Right ventricle myocardium superior (tissue), 1 donor: ENCODE measurements around the gene CRHR1. TPM values are rescaled to one million over a fixed set of nuclear protein-coding genes. Genes with fewer than 3 reads are reported as not detected.
A peak's percentile ranks its signal among the peaks of the same experiment; 100 is the strongest.

Experiments used
- ATAC-seq: fragments of 200-7000 bp; cut with Tn5 transposase; one replicate; pipeline ENCODE4 v1.9.1; 2020; ENCODE audit warnings: mild to moderate bottlenecking; ENCODE audit not compliant: poor library complexity
- DNase-seq: peaks from one replicate; pipeline ENCODE4 v3.0.0-alpha.2; 2020
- intact Hi-C: fragments of 100-400 bp; cut with DNase I; formaldehyde crosslinking; loops from one replicate; pipeline ENCODE4 v1.11.2; 2022
- total RNA-seq: library from RNA; stranded (reverse); fragmentation: NEBNext Ultra II Directional; extraction: Animal tissue kit (Norgen Biotek cat#: 25700); gene quantifications from one replicate; pipeline ENCODE4 v1.2.1, GENCODE V29; 2021
- donor health status: DM: no; HTN: yes; CAD: no; lungs with severe emphysema.

The CRHR1 gene
- total RNA-seq, 1 donor from 2014 or later = not detected

DNA sequence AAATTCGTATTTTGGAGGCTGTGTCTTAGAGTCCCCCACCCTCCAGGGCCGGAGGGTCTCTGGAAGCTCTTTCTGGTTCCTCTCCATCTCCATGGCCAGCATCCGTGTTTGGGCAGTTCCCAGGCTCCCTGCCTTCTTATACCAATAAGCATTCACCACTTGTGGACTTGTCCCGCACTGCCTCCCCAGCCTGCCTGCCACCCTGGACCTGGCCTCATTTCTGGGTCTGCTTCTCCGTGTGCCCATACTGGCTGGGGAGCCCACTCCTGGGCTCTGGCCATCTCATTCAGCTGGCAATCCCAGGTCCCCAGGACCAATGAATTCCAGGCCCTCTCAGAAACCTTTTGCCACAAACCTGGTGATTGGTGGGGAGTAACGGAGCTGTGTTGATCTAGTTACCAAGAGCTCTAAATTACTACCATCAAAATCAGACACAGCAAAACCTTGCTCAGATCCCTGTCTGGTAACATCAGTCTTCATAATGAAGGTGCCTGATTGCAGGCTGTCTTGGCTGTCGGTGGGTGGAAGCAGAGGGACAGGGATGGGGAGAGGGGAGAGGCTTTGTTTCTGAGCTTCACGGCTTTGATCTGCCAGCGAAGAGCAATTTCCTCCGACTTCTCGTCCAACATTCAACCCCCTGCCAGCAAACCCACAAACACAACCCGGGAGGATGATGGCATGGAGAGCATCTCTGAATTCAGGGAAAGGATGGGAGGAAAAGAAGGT, 27.7 kb upstream of the CRHR1 start:
- intact Hi-C loops = no loop called here
- DNase-seq (no peak), ATAC-seq (no peak)

DNA sequence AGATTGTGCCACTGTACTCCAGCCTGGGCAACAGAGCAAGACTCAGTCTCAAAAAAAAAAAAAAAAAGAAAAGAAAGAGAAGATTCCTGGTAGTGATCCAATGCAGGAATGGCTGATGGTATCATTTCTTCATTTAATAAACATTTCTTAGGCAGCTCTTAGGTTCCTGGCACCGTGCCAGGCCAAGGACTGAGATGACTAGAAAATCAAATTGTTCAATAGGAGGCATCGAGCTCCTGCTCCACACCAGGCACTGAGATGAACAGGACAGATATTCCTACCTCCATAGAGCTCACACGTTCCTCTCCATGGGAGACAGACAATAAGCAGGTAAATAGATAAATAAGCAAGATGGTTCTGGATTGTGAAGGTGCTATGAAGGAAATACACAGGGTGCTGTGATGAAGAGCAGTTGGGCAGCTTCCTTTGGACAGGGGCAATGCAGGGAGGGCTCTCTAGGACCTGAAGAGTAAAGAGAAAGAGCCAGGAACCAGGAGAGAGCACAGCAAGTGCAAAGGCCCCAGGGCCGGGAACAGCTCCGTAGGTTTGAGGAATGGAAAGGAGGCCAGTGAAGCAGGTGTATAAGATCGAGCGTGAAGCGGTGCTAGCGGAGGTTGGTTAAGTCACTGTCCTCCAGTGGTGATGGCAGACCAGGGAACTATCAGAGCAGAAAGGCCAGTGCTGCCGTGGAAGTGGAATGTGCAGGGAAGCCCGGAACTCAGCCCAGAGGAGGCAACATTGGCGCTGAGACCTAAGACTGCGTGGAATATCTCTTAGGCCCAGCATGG, 26.5 kb upstream of the CRHR1 start:
- intact Hi-C loops = no loop called here

DNA sequence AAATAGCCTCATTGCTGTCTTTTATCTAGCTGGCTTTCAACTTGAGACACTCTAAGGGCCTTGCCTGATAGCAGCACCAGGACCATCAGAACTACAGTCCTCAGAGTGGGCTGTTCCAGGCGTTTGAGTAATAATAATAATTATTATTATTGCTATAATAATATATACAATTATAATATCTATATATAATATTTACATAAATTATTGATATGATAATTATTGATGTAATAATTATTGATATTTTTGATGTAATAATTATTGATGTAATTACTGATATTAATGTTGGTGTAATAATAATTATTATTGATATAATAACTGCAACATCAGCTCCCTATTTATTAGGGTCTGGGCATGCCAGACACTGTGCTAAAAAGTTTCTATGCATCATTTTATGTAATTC, 25.6 kb upstream of the CRHR1 start:
- ATAC-seq = no peak
- DNase-seq = no peak
- intact Hi-C loops = no loop called here

More for the DNA sequence above, 26.5 kb upstream of the CRHR1 start:
- ATAC-seq = no peak
- no peak for DNase-seq

DNA sequence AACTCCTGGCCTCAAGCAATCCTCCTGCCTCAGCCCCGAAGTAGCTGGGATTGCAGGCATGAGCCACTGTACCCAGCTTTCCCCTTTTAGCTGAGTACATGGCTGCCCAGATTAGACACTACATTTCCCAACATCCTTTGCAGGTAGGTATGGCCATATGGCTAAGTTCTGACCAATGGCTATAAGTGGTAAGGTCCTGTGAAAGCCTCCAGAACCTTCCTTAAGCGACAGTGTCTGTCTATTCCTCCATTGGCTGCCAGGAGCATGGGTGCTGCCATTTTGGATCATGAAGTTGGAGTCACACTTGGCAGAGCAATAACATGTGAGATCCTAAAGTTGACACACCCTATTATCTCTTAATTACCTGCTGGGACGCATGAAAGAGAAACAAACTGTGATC, 24.4 kb upstream of the CRHR1 start:
- no peak for DNase-seq
- ATAC-seq = no peak
- intact Hi-C loops = no loop called here

DNA sequence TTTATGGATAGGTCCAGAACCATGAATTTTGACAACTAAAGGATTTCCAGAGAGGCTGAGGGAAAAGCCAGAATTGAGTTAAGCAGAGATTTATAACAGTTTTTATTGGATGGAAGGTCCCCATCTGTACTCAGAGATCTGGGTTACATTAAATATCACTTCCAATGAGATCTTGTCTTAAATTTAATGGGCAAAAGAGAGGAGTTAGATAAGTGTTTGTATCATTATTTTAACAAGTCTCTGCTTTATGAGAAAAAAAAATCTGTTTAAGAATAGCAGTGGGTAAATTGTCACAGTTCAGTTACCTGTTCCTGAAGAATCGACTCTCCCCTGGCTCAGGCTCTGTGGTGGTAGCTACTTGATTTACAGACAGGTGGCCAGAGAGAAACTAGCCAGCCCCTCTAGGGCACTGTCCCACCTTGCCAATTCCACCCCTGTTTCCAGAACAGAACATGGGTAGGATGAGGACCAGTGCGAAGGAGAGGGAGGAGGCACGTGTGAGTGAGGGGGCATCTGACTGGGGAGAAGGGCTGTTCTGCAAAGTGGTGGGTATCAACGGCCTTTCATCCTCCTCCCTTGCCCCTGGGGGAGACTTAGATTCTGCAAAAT, 22.1 kb upstream of the CRHR1 start:
- intact Hi-C loops = no loop called here
- no peak for DNase-seq
- ATAC-seq = no peak

DNA sequence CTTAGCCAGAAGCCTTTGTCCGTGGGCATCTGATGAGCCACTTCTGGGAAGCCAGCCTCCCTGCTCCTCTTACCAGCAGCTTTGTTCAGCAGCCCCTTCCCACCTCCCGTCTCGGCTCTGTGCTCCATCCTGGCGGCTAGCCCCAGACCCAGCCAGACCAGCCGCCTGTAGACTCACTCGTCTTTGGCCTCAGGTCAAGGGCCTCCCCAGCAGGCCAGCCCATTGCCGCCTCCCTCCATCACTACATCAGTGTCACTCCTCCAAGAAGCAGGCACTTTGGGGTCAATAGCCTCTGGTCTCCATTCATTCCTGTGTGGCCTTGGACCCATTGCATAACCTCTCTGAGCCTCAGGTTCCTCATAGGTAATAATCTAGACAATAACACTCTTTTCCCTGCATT, 20.9 kb upstream of the CRHR1 start:
- ATAC-seq = no peak
- no peak for DNase-seq
- intact Hi-C loops = no loop called here

DNA sequence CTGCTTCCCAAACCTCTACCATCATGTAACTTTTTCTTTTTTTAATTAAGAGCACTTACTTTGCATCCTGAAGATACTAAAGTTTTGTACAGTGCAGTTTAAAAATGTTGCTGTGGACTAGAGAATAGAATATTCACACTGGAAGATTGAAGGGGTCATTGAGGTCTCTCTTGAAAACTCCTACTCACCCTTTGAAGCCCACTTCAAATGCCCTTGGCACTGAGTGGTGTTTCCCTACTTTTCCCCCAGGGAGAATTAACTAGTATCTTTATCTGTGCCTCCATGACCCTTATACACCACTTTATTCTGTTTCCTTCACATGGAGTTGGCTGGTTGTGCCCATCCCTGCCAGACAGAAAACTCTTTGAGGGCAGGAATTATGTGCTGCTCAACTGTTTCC, 19.6 kb upstream of the CRHR1 start:
- intact Hi-C loops = no loop called here
- ATAC-seq = no peak
- DNase-seq = no peak

DNA sequence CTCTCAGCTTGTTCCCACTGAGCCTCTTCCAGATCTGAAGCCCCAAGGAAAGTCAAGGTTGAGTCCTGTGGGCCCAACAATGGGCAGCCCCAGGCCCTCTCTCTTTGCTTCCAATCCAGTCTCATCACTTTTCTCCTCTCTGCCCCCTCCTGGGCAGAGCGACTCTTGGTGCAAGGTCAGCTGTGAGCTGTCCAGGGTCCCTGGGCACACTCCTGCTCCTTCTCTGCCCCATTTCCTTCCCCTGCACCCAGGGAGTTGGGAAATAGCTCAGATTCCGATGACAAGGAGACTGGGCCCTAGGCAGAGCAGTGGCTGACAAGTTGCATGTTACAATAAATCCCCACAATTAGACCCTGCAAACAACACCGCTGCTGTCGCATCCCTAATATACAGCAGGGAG, 16.1 kb upstream of the CRHR1 start:
- intact Hi-C loops = no loop called here
- no peak for ATAC-seq
- DNase-seq = no peak

DNA sequence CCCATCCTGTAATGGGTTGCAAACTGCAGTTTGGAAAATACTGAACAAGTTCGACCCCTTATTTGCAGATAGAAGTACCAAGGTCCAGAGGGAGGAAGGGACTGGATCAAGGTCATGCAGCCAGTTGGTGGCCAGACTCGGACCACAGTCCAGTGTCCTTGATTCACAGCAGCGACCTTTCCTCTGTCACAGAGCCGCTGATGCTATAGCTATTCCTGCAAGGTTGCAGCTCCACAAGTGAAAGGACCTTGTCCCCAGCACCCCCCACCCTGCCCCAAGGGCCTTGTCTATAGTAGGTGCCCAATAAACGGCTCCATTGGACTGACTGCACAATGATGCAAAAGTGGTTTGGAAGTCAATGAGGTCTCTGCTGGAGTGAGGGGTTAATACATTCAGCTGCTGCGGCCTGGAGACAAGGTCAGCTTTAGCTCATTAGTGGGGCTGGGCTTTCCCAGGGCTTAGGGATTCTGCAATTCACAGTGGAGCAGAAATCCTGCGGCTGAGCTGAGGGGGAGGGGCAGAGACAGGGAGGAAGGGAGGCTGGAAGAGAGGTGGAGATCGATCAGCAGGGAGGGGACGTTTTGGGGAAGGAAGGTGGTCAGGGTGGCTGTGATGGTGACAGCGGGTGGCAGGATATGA, 13.4 kb upstream of the CRHR1 start:
- intact Hi-C loops = no loop called here
- DNase-seq = no peak
- no peak for ATAC-seq

DNA sequence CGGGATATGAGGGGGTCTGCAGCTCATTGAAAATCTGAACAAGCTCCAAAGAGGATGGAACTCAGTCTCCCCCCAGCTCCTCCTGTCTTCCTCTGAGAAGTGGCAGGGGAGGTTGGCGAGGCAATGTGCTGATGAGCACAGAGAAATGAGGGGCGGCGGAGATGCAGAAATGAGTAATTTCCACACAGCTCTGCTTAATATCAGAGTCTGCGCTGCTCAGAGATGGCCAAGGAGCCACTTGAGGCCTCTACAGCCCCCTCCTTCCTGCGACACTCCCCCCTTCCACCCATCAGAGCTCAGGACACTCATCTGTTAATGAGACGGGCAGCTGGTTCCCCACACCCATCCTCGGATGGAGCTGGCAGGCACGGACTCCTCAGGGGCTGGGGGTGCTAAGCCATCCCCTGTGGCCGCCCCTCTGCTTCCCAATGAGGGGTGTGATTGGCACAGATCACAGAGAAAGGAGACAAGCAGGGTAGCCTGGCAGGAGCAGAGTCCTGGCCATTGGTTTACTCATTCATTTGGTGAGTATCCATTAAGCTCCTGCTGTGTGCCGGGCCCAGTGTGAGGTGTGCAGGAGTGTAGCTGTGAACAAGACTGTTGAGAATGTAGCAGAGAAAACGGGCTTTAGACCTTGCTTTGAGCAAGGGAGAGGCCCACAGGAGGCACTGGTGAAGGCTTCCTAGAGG, 12.7 kb upstream of the CRHR1 start:
- no peak for DNase-seq
- intact Hi-C loops = no loop called here

DNA sequence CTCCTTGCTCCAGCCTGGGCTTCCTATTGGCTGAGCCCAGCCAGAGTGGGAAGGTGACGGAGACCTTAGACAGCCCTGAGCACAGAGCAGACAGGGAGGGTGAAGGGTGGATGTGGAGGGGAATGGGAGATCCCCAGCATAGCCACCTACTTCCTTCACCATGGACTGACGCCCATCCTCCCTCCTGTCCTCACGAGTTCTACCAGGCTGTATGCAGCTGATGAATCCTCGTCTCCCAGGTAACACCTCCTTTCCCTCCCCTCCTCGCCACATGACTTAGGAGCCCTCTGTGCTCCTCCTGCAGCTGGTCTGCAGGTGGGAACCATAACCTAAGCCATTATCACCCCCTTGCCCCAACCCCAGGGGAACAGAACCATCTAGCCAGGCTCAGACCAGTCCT, 9.0 kb upstream of the CRHR1 start:
- DNase-seq = no peak
- ATAC-seq = no peak
- intact Hi-C loops = no loop called here

More for the DNA sequence above, 12.7 kb upstream of the CRHR1 start:
- ATAC-seq = no peak

DNA sequence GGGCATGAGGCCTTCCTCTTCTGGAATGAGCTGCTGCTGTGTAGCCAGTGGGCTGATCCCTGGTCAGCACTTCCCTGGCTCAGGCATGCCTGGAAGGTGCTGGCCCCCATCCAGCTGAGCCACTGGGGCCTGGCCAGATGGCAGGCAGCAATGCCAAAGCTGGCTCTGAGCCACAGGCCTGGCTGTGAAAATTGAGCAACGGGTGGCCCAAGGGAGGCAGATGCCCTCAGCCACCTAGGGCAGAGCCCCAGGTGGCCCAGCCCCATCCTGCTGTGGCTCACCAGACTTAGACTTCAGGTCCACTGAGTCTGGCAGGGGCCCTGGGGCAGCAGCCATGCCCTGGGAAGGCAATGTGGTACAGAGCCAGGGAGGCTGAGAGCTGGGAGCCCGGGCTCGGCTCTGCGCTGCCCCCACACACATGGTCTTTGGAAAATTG, 8.5 kb upstream of the CRHR1 start:
- ATAC-seq (peak; percentile 83), DNase-seq (peak; percentile 74)
- intact Hi-C loops = no loop called here

DNA sequence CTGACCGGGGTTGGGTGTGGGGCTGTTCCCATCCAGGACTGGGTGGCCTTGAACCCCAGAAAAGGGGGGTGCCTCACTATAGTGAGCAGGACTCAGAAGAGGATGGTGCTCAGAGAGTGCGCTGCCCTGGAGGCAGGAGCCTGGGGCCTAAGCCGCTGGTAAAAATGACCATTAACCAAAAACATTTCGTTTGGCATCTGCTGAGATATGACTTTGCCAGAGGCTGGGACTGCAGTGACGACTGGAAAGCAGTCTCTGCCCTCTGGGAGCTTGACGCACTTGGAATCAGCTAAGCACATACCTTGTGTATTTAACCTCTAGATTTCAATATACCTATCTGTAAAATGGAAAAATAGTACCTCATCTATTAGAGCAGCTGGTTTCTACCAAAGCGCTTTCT, 7.2 kb upstream of the CRHR1 start:
- DNase-seq = no peak

DNA sequence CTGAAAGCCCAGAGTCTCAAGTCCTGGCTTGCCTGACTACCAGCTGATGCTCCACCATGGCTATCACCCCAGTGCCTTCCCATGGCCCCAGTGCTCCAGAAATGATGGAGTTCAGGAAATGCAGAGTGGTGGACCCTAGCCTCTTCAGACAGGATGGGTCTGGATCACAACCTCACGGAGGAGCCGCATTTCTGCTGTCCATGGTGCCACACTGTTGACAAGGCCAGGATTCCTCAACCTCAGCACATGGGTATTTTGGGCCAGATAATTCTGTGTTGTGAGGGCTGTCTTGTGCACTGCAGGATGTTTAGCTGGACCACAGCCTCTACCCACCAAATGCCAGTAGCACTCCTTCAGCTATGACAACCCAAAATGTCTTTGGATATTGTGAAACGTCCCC, 6.7 kb upstream of the CRHR1 start:
- intact Hi-C loops = no loop called here
- no peak for ATAC-seq
- DNase-seq = no peak

More for the DNA sequence above, 7.2 kb upstream of the CRHR1 start:
- no peak for ATAC-seq
- intact Hi-C loops = no loop called here

DNA sequence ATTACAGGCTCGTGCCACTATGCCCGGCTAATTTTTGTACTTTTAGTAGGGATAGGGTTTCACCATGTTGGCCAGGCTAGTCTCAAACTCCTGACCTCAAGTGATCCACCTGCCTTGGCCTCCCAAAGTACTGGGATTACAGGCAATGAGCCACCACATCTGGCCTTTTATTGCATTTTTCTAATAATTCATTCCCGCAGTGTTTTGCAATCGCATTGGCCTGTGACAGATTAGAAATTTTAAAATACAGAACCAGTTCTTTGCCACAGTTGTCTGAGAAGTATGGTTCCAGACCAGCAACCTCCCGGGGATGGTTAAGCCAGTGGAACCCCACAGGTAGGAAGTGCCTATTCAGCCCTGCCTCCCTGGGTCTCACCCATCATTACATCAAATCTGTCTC, 3.2 kb upstream of the CRHR1 start:
- ATAC-seq (no peak), DNase-seq (no peak)
- intact Hi-C loops = no loop called here

DNA sequence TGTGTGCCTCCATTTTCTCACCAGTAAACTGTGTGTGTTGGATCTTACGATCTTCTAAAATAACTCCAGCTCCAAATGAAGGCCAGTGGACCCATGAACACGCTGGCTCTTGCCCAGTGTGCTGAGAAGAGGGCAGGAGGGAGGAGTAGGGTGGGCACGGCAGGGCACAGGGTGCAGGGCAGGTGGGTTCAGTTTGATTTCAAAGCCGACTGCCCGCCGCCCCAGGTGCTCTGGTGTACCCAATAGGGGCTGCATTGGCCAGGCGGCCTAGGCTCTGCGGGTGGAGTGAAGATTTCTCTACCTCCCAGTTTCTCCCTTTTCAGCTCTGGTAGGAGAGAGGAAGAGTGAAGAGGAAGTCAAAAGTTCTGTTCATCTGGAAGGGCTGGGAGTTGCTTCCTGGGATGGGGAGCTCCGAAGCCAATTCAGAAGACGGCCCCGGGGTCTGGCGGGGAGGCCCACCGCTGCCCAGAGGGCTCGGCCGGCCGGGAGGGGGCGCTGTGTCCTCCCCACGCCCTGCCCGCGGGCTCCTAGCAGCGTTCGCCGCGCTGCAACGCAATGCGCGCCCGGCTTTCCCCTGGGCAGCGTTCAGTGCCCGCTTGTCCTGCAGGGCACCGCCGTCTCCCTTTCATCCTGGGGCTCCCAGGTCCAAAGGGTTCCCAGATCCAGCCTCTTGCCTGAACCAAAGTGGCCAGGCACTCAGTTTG, 1.1 kb upstream of the CRHR1 start:
- DNase-seq = no peak
- ATAC-seq = peak; percentile 74

DNA sequence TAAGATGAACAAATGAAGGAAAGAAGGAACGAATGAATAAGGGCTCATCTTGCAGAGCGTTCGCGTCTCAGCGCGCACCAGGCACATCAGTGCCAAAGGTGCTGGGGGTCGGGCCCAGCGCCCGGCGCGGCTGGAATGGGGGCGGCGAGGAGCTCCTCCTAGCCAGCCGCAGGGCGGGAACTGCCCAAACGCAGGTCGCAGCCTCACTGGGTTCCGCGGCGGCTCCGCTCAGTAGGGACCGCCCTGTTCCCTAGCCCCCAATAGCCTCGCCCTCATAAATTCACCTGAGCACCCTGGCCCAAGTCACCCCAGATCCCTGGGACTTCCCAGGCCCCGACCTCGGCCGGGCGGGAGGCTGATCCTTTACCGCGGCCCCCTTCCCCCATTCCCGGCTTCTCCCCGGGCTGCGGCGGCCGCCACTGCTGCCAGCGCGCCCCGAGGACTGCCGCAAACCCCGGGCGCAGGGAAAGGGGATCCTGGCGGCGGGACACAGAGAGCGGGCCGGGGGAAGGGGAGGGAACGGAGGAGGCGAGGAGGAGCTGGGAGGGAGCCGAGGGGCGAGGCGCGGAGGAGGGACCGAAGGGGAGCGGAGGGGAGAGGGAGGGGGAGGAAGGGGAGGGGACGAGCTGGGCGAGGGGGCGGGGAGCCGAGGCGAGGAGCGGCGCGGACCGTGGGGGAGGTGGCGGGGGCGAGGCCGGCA, 377 bp upstream of the CRHR1 start:
- ATAC-seq (peak; percentile 45), DNase-seq (no peak)
- intact Hi-C loops = no loop called here

More for the DNA sequence above, 1.1 kb upstream of the CRHR1 start:
- intact Hi-C loops = no loop called here
